ENCODE measurements around the gene BMAL1.

DNA sequence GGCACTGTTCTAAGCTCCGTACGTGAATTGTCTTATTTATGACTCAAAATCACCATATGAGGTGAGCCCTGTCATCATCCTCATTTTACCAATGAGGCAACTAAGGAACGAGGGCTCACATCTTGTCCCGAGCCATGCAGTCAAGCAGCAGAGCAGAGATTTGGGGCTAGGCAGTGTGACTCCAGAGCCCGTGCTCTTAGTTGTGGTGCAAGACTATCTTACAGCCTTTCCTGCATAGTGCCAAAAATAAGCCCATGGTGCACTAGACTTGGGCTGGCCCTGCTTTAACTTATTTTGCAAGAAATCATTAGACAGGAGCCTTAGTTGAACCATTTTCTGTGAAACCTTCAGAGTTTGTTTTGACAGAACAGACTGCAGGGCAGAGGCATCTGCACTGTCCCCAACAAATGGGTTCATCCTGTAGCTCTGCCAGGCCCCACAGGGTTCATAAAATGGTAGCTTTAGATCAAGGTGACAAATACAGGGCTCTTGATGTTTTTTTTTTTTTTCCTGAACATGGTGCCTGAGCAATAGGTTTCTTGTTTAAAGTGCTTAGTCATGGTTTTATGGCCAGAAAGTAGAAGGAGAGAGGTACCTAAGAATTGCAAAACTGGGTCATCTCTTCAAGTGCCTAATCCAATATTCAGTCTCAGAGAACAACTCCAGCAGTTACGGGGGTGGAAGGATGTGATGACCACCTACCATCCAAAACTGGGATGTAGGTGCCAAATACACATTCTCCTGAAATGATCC is 56.6 kb downstream of the BMAL1 start:
- TF ChIP-seq POLR2A (IDR thresholded peaks at IDR 0.05) (no peak), CTCF (IDR thresholded peaks at IDR 0.05) (no peak)

Measured in stomach (tissue), 4 donors.